HG03135 (cell line): Measurements from ENCODE around the gene ACAN.

Experiments
- ATAC-seq: cut with Tn5 transposase; IDR thresholded peaks from one replicate; pipeline ENCODE4 v1.9.1; 2021; ENCODE audit warnings: mild to moderate bottlenecking, moderate library complexity; ENCODE audit not compliant: unreplicated experiment

Gene ACAN

GRCh38 chr15:88876573-88876972 lies 73.3 kb downstream of the ACAN start:
- no peak for ATAC-seq

GRCh38 chr15:88877415-88877814 lies 74.2 kb downstream of the ACAN start:
- no peak for ATAC-seq

GRCh38 chr15:88877906-88878305 lies 74.7 kb downstream of the ACAN start:
- ATAC-seq: no peak

GRCh38 chr15:88878720-88879184 lies 75.5 kb downstream of the ACAN start:
- ATAC-seq: no peak

- ATAC-seq: no peak
These were observed 77.9 kb downstream of the ACAN start for GRCh38 chr15:88880944-88881740.

GRCh38 chr15:88881775-88882174 lies 78.5 kb downstream of the ACAN start:
- no peak for ATAC-seq

- ATAC-seq: no peak
These were observed 79.5 kb downstream of the ACAN start for GRCh38 chr15:88882785-88883184.

GRCh38 chr15:88887068-88887580 lies 83.9 kb downstream of the ACAN start:
- ATAC-seq: no peak

- no peak for ATAC-seq
These were observed 85.5 kb downstream of the ACAN start for GRCh38 chr15:88888719-88889118.

GRCh38 chr15:88890495-88890894 lies 87.3 kb downstream of the ACAN start:
- ATAC-seq: no peak

GRCh38 chr15:88891540-88892254 lies 88.5 kb downstream of the ACAN start:
- ATAC-seq: no peak

- ATAC-seq: peak; percentile 51
These were observed 91.1 kb downstream of the ACAN start for GRCh38 chr15:88894348-88894818.

GRCh38 chr15:88894819-88895767 lies 91.9 kb downstream of the ACAN start, which contains the start of gene HAPLN3:
Gene HAPLN3, minus strand, starts transcription at chr15:88895544. Its CDS starts 8,246 bp downstream, at chr15:88887298.
- no peak for ATAC-seq

- no peak for ATAC-seq
These were observed 93.2 kb downstream of the ACAN start for GRCh38 chr15:88896333-88897033.

- ATAC-seq: no peak
These were observed 93.9 kb downstream of the ACAN start for GRCh38 chr15:88897142-88897455.

GRCh38 chr15:88897456-88898194 lies 94.4 kb downstream of the ACAN start:
- ATAC-seq: peak; percentile 57

GRCh38 chr15:88898736-88899135 lies 95.5 kb downstream of the ACAN start:
- no peak for ATAC-seq

GRCh38 chr15:88899251-88899650 lies 96.0 kb downstream of the ACAN start:
- no peak for ATAC-seq

- no peak for ATAC-seq
These were observed 97.2 kb downstream of the ACAN start for GRCh38 chr15:88900309-88900981.
